Measurements from ENCODE around the gene RSKR. TPM values are rescaled to one million over a fixed set of nuclear protein-coding genes. Genes with fewer than 3 reads are reported as not detected.

The RSKR gene
- total RNA-seq, 1 donor from 2014 or later, result 25.1 TPM

GRCh38 chr17:28657756-28658155 lies 43.8 kb upstream of the RSKR start:
- no peaks in the 10 kb centered on the region for H3K9me3 Mint-ChIP-seq (ENCODE audit: unreplicated experiment)
- H3K36me3 Mint-ChIP-seq (ENCODE audit: low read depth, unreplicated experiment), result peaks cover 29% of the 10 kb centered on the region
- TF ChIP-seq CTCF (IDR thresholded peaks at IDR 0.05; ENCODE audit: unreplicated experiment), result no peak

GRCh38 chr17:28655160-28655559 lies 41.2 kb upstream of the RSKR start:
- TF ChIP-seq CTCF (IDR thresholded peaks at IDR 0.05; ENCODE audit: unreplicated experiment), result no peak
- H3K36me3 Mint-ChIP-seq (ENCODE audit: low read depth, unreplicated experiment), result peaks cover 22% of the 10 kb centered on the region
- no peaks in the 10 kb centered on the region for H3K9me3 Mint-ChIP-seq (ENCODE audit: unreplicated experiment)
- H3K4me3 Mint-ChIP-seq (ENCODE audit: unreplicated experiment), result no peak overlapping the region
- no peaks in the 10 kb centered on the region for H3K4me1 Mint-ChIP-seq (ENCODE audit: unreplicated experiment)
- no peak for DNase-seq (ENCODE audit: low spot score)
- H3K27ac Mint-ChIP-seq (ENCODE audit: unreplicated experiment), result peak overlapping the region; percentile 54
- H3K27me3 Mint-ChIP-seq (ENCODE audit: unreplicated experiment), result peaks cover 5% of the 10 kb centered on the region

More at GRCh38 chr17:28657756-28658155, 43.8 kb upstream of the RSKR start:
- no peak for DNase-seq (ENCODE audit: low spot score)
- H3K4me3 Mint-ChIP-seq (ENCODE audit: unreplicated experiment), result peak overlapping the region; percentile 29
- H3K27me3 Mint-ChIP-seq (ENCODE audit: unreplicated experiment), result peaks cover 11% of the 10 kb centered on the region
- peaks cover 16% of the 10 kb centered on the region for H3K4me1 Mint-ChIP-seq (ENCODE audit: unreplicated experiment)
- peak overlapping the region; percentile 19 for H3K27ac Mint-ChIP-seq (ENCODE audit: unreplicated experiment)

GRCh38 chr17:28648698-28649097 lies 34.7 kb upstream of the RSKR start:
- DNase-seq (ENCODE audit: low spot score), result no peak
- Mint-ChIP-seq H3K4me1 (ENCODE audit: unreplicated experiment) (peaks cover 20% of the 10 kb centered on the region), H3K27me3 (ENCODE audit: unreplicated experiment) (peaks cover 5% of the 10 kb centered on the region), H3K36me3 (ENCODE audit: low read depth, unreplicated experiment) (peaks cover 24% of the 10 kb centered on the region), H3K4me3 (ENCODE audit: unreplicated experiment) (no peak overlapping the region), H3K9me3 (ENCODE audit: unreplicated experiment) (no peaks in the 10 kb centered on the region), H3K27ac (ENCODE audit: unreplicated experiment) (no peak overlapping the region)
- no peak for TF ChIP-seq CTCF (IDR thresholded peaks at IDR 0.05; ENCODE audit: unreplicated experiment)

- Mint-ChIP-seq H3K27me3 (ENCODE audit: unreplicated experiment) (peaks cover 8% of the 10 kb centered on the region), H3K36me3 (ENCODE audit: low read depth, unreplicated experiment) (peaks cover 34% of the 10 kb centered on the region), H3K9me3 (ENCODE audit: unreplicated experiment) (no peaks in the 10 kb centered on the region), H3K4me1 (ENCODE audit: unreplicated experiment) (peaks cover 31% of the 10 kb centered on the region), H3K4me3 (ENCODE audit: unreplicated experiment) (peak overlapping the region; percentile 76), H3K27ac (ENCODE audit: unreplicated experiment) (peak overlapping the region; percentile 94)
- peak; percentile 4 for DNase-seq (ENCODE audit: low spot score)
- no peak for TF ChIP-seq CTCF (IDR thresholded peaks at IDR 0.05; ENCODE audit: unreplicated experiment)
These were observed 32.2 kb upstream of the RSKR start for GRCh38 chr17:28646039-28646754.

- Mint-ChIP-seq H3K4me1 (ENCODE audit: unreplicated experiment) (peaks cover 31% of the 10 kb centered on the region), H3K27me3 (ENCODE audit: unreplicated experiment) (peaks cover 8% of the 10 kb centered on the region), H3K9me3 (ENCODE audit: unreplicated experiment) (no peaks in the 10 kb centered on the region), H3K36me3 (ENCODE audit: low read depth, unreplicated experiment) (peaks cover 34% of the 10 kb centered on the region), H3K27ac (ENCODE audit: unreplicated experiment) (peak overlapping the region; percentile 94), H3K4me3 (ENCODE audit: unreplicated experiment) (peak overlapping the region; percentile 76)
- TF ChIP-seq CTCF (IDR thresholded peaks at IDR 0.05; ENCODE audit: unreplicated experiment), result no peak
- DNase-seq (ENCODE audit: low spot score), result peak; percentile 5
These were observed 31.6 kb upstream of the RSKR start for GRCh38 chr17:28645576-28645939.

Data from endothelial cell (in vitro differentiated cells).